IMR-90 (cell line): ENCODE data around the gene PPP1R15A. TPM values are rescaled to one million over a fixed set of nuclear protein-coding genes. Genes with fewer than 3 reads are reported as not detected.

ENCODE experiments used
- MAZ ChIP-seq: IDR thresholded peaks from 2 replicates; pipeline ENCODE4 v1.6.1; 2012; ENCODE audit warnings: low read depth, mild to moderate bottlenecking, low read length, improper control_type of control experiment, moderate library complexity, borderline replicate concordance
- MXI1 ChIP-seq: IDR thresholded peaks from 2 replicates; pipeline ENCODE4 v1.6.1; 2012; ENCODE audit warnings: low read depth, mild to moderate bottlenecking, low read length, moderate library complexity, borderline replicate concordance
- USF2 ChIP-seq: fragments of 150-350 bp; IDR thresholded peaks from 2 replicates; pipeline ENCODE4 v1.6.1; 2017; ENCODE audit warnings: mild to moderate bottlenecking, antibody characterized with exemption, low read length, low read depth
- polyA plus RNA-seq, 3 experiments: library from polyadenylated mRNA; depleted of rRNA; stranded (reverse); fragments of >200 nt; gene quantifications; 2 replicates each; pipeline ENCODE4 v1.2.3, GENCODE V29; 2012; ENCODE audit warnings: low replicate concordance in 1 of 3
- total RNA-seq: library from RNA; depleted of rRNA; stranded (reverse); fragments of >200 nt; gene quantifications from 2 replicates; pipeline ENCODE4 v1.2.3, GENCODE V29; 2012

Gene PPP1R15A
- total and polyA plus RNA-seq, 2 of the 4 experiments (the other 2 are of a cell fraction) = 26.7 to 87.7 TPM

- TF ChIP-seq USF2 = peak; percentile 48; the same call in 1 of the 2 replicates
- TF ChIP-seq MXI1 = peak; percentile 44; the same call in 1 of the 2 replicates
- peak; percentile 41; the same call in 1 of the 2 replicates for TF ChIP-seq MAZ
Measured at GRCh38 chr19:48899781-48900476, 27.7 kb downstream of the PPP1R15A start, which contains the start of gene NUCB1 (continued).
